Measurements from ENCODE around the gene GLRX. TPM values are rescaled to one million over a fixed set of nuclear protein-coding genes. Genes with fewer than 3 reads are reported as not detected.
A peak's percentile ranks its signal among the peaks of the same experiment; 100 is the strongest.

GLRX gene
- polyA plus RNA-seq, 3 donors: 386 to 603 (median 555) TPM

- no peak for TF ChIP-seq CTCF (IDR thresholded peaks at IDR 0.05)
- Histone ChIP-seq H3K79me2 (ENCODE audit: insufficient read depth, low read length) (peaks cover 26% of the 10 kb centered on the region), H3K27me3 (ENCODE audit: control insufficient read depth in 2 of 2, insufficient read depth in 2 of 2, low read length in 2 of 2) (no peaks in the 10 kb centered on the region), H3K4me2 (replicated peaks; ENCODE audit: extremely low read depth, low read length, poor library complexity, severe bottlenecking) (no peak overlapping the region), H3K9ac (ENCODE audit: insufficient read depth, low read length, poor library complexity, severe bottlenecking) (no peak overlapping the region), H3K4me1 (ENCODE audit: control insufficient read depth in 1 of 2, insufficient read depth in 2 of 2, low read length in 2 of 2) (peaks cover 62 to 76% of the 10 kb centered on the region in 2 donors), H3K36me3 (replicated peaks in 1 of 2; ENCODE audit: control insufficient read depth in 1 of 2, insufficient read depth in 2 of 2, low read length in 2 of 2) (no peaks in the 10 kb centered on the region), H4K20me1 (ENCODE audit: insufficient read depth, low read length) (peaks cover 20% of the 10 kb centered on the region), H3K27ac (ENCODE audit: low read depth in 1 of 2, low read length in 2 of 2) (peak overlapping the region in 1 of 2 donors; percentile 55), H3K4me3 (replicated peaks in 1 of 3; ENCODE audit: low read depth in 2 of 3, low read length in 3 of 3) (no peak overlapping the region), H3K9me3 (replicated peaks in 1 of 2; ENCODE audit: control insufficient read depth in 1 of 2, insufficient read depth in 1 of 2, low read length in 2 of 2) (no peaks in the 10 kb centered on the region), H2AFZ (ENCODE audit: insufficient read depth, low read depth, low read length, poor library complexity, severe bottlenecking) (no peak overlapping the region)
- Mint-ChIP-seq H3K36me3 (no peaks in the 10 kb centered on the region), H3K27ac (peak overlapping the region; percentile 56 to 99 (median 98)), H3K4me1 (peaks cover 71% of the 10 kb centered on the region), H3K9me3 (no peaks in the 10 kb centered on the region), H3K27me3 (ENCODE audit: low read depth in 3 of 3) (peaks cover 0 to 2% (median 0%) of the 10 kb centered on the region in 3 donors), H3K4me3 (no peak overlapping the region)
- intact Hi-C loops (cut with micrococcal nuclease): loop anchor here in 1 of 2 donors (10.0 kb wide), 1 partner anchor 91 kb away; the partner anchor contains the start of gene RHOBTB3
- 79% methylated on average over 3 of the region's 3 CpGs for WGBS (ENCODE audit: insufficient coverage)
- DNase-seq: no peak
Measured at GRCh38 chr5:95825495-95825894, 3.0 kb upstream of the GLRX start.

GRCh38 chr5:95824747-95825146 is 2.2 kb upstream of the GLRX start:
- Mint-ChIP-seq H3K36me3 (no peaks in the 10 kb centered on the region), H3K9me3 (no peaks in the 10 kb centered on the region), H3K27me3 (ENCODE audit: low read depth in 3 of 3) (peaks cover 0 to 2% (median 0%) of the 10 kb centered on the region in 3 donors), H3K27ac (peak overlapping the region; percentile 97 to 99 (median 99)), H3K4me1 (peaks cover 76% of the 10 kb centered on the region), H3K4me3 (no peak overlapping the region)
- peaks cover 34% of the 10 kb centered on the region for H3K79me2 ChIP-seq (ENCODE audit: insufficient read depth, low read length)
- no peaks in the 10 kb centered on the region for H3K9me3 ChIP-seq (replicated peaks in 1 of 2; ENCODE audit: control insufficient read depth in 1 of 2, insufficient read depth in 1 of 2, low read length in 2 of 2)
- H3K36me3 ChIP-seq (replicated peaks in 1 of 2; ENCODE audit: control insufficient read depth in 1 of 2, insufficient read depth in 2 of 2, low read length in 2 of 2): no peaks in the 10 kb centered on the region
- peaks cover 27% of the 10 kb centered on the region for H4K20me1 ChIP-seq (ENCODE audit: insufficient read depth, low read length)
- peak overlapping the region in 1 of 3 experiments; percentile 100 for H3K4me3 ChIP-seq (replicated peaks in 1 of 3; ENCODE audit: low read depth in 2 of 3, low read length in 3 of 3)
- TF ChIP-seq CTCF (IDR thresholded peaks at IDR 0.05): no peak
- H3K27ac ChIP-seq (ENCODE audit: low read depth in 1 of 2, low read length in 2 of 2): peak overlapping the region; percentile 92 to 95
- peak overlapping the region; percentile 55 for H2AFZ ChIP-seq (ENCODE audit: insufficient read depth, low read depth, low read length, poor library complexity, severe bottlenecking)
- peaks cover 69 to 83% of the 10 kb centered on the region in 2 donors for H3K4me1 ChIP-seq (ENCODE audit: control insufficient read depth in 1 of 2, insufficient read depth in 2 of 2, low read length in 2 of 2)
- H3K9ac ChIP-seq (ENCODE audit: insufficient read depth, low read length, poor library complexity, severe bottlenecking): no peak overlapping the region
- DNase-seq: no peak
- WGBS (ENCODE audit: insufficient coverage): 97% methylated on average over 5 of the region's 5 CpGs
- intact Hi-C loops (cut with micrococcal nuclease): loop anchor here in 1 of 2 donors (10.0 kb wide), 1 partner anchor 90 kb away; the partner anchor contains the start of gene RHOBTB3
- H3K27me3 ChIP-seq (ENCODE audit: control insufficient read depth in 2 of 2, insufficient read depth in 2 of 2, low read length in 2 of 2): no peaks in the 10 kb centered on the region
- peak overlapping the region; percentile 98 for H3K4me2 ChIP-seq (replicated peaks; ENCODE audit: extremely low read depth, low read length, poor library complexity, severe bottlenecking)

Data from CD14-positive monocyte (primary cell).